Neural cell (in vitro differentiated cells): ENCODE data around the gene MAD2L2. TPM values are rescaled to one million over a fixed set of nuclear protein-coding genes. Genes with fewer than 3 reads are reported as not detected.

Experiments used
- H2AFZ ChIP-seq: fragments of 200-600, 300-800 bp; sonication (generic), shearing (Covaris generic); 2 replicates; pipeline ENCODE4 v1.6.0; 2014; ENCODE audit warnings: low read depth, mild to moderate bottlenecking, antibody characterized with exemption, low read length, moderate library complexity
- H3F3A ChIP-seq: fragments of 200-600 bp; shearing (Covaris generic); 2 replicates; pipeline ENCODE4 v1.6.1; 2016; ENCODE audit warnings: mild to moderate bottlenecking, moderate library complexity, mixed read lengths, antibody characterized with exemption, low read length; ENCODE audit not compliant: insufficient read depth, poor library complexity, severe bottlenecking
- H3K27ac ChIP-seq: fragments of 200-600, 300-800 bp; sonication (generic), shearing (Covaris generic); 2 replicates; pipeline ENCODE4 v1.5.1; 2014; ENCODE audit warnings: mild to moderate bottlenecking, low read length, moderate library complexity
- H3K27me3 ChIP-seq: fragments of 300-800, 200-600 bp; sonication (generic), shearing (Covaris generic); 2 replicates; pipeline ENCODE4 v1.6.0; 2014; ENCODE audit warnings: mild to moderate bottlenecking, low read depth, low read length, moderate library complexity; ENCODE audit not compliant: insufficient read depth
- H3K36me3 ChIP-seq: fragments of 300-800, 200-600 bp; sonication (generic), shearing (Covaris generic); 2 replicates; pipeline ENCODE4 v1.5.1; 2014; ENCODE audit warnings: mild to moderate bottlenecking, antibody characterized with exemption, low read length, moderate library complexity; ENCODE audit not compliant: insufficient read depth
- H3K4me2 ChIP-seq: fragments of 300-800, 200-600 bp; sonication (generic), shearing (Covaris generic); 2 replicates; pipeline ENCODE4 v1.6.0; 2014; ENCODE audit warnings: mild to moderate bottlenecking, low read length
- H3K4me3 ChIP-seq: fragments of 300-800, 200-600 bp; sonication (generic), shearing (Covaris generic); 2 replicates; pipeline ENCODE4 v1.5.1; 2014; ENCODE audit warnings: mild to moderate bottlenecking, low read length, moderate library complexity
- H3K79me2 ChIP-seq: fragments of 200-600 bp; shearing (Covaris generic); replicated peaks from 2 replicates; pipeline ENCODE4 v1.6.0; 2014; ENCODE audit warnings: mild to moderate bottlenecking, low read length, moderate library complexity; ENCODE audit not compliant: insufficient read depth
- H3K9ac ChIP-seq: fragments of 300-800, 200-600 bp; sonication (generic), shearing (Covaris generic); 2 replicates; pipeline ENCODE4 v1.6.1; 2016; ENCODE audit warnings: mild to moderate bottlenecking, low read length, mixed read lengths
- H3K9me2 ChIP-seq: fragments of 200-600 bp; shearing (Covaris generic); 2 replicates; pipeline ENCODE4 v1.6.1; 2016; ENCODE audit warnings: mild to moderate bottlenecking, low read length, mixed read lengths; ENCODE audit not compliant: insufficient read depth
- H3K9me3 ChIP-seq: fragments of 200-600, 300-800 bp; sonication (generic), shearing (Covaris generic); 2 replicates; pipeline ENCODE4 v1.6.1; 2016; ENCODE audit warnings: mild to moderate bottlenecking, mixed run types, low read length, moderate library complexity, mixed read lengths
- H4K20me1 ChIP-seq: fragments of 200-600 bp; shearing (Covaris generic); 2 replicates; pipeline ENCODE4 v1.6.1; 2016; ENCODE audit warnings: mild to moderate bottlenecking, mixed run types; ENCODE audit not compliant: insufficient read depth
- CTCF ChIP-seq: fragments of 450-650 bp; IDR thresholded peaks from 2 replicates; pipeline ENCODE4 v1.5.1; 2014; ENCODE audit warnings: antibody characterized with exemption, mild to moderate bottlenecking, moderate library complexity; ENCODE audit not compliant: poor library complexity, severe bottlenecking
- EP300 ChIP-seq: fragments of 450-650 bp; conservative IDR thresholded peaks from 2 replicates; pipeline ENCODE4 v1.6.1; 2014; ENCODE audit warnings: antibody characterized with exemption, mild to moderate bottlenecking, moderate library complexity; ENCODE audit not compliant: poor library complexity, severe bottlenecking
- EZH2 ChIP-seq: fragments of 200-600, 300-800 bp; shearing (Covaris generic), sonication (generic); IDR thresholded peaks from 2 replicates; pipeline ENCODE4 v1.6.1; 2014; ENCODE audit warnings: antibody characterized with exemption, low read length, borderline replicate concordance, mild to moderate bottlenecking; ENCODE audit not compliant: insufficient read depth, poor library complexity, severe bottlenecking
- MXI1 ChIP-seq: fragments of 450-650 bp; conservative IDR thresholded peaks from 2 replicates; pipeline ENCODE4 v1.6.1; 2014; ENCODE audit warnings: antibody characterized with exemption, mild to moderate bottlenecking; ENCODE audit not compliant: poor library complexity, severe bottlenecking
- POLR2AphosphoS5 ChIP-seq: IDR thresholded peaks from 2 replicates; pipeline ENCODE4 v1.6.1; 2012
- RAD21 ChIP-seq: fragments of 450-650 bp; conservative IDR thresholded peaks from 2 replicates; pipeline ENCODE4 v1.6.1; 2014; ENCODE audit warnings: antibody characterized with exemption, mild to moderate bottlenecking, moderate library complexity
- SMC3 ChIP-seq: fragments of 450-650 bp; conservative IDR thresholded peaks from 2 replicates; pipeline ENCODE4 v1.6.1; 2014; ENCODE audit warnings: antibody characterized with exemption, mild to moderate bottlenecking, moderate library complexity; ENCODE audit not compliant: poor library complexity
- TAF1 ChIP-seq: IDR thresholded peaks from 2 replicates; pipeline ENCODE4 v1.6.1; 2012; ENCODE audit warnings: low read depth
- polyA plus RNA-seq: library from polyadenylated mRNA; depleted of rRNA; stranded (reverse); fragments of >200 nt; gene quantifications from 2 replicates; pipeline ENCODE4 v1.2.3, GENCODE V29; 2014
- TF ChIP-seq, protein P1 (sequence below): IDR thresholded peaks from 2 replicates; pipeline ENCODE4 v1.6.1; 2012; ENCODE audit warnings: borderline replicate concordance

MAD2L2 gene
- polyA plus RNA-seq, 1 donor from 2014 or later, result 182 TPM

DNA sequence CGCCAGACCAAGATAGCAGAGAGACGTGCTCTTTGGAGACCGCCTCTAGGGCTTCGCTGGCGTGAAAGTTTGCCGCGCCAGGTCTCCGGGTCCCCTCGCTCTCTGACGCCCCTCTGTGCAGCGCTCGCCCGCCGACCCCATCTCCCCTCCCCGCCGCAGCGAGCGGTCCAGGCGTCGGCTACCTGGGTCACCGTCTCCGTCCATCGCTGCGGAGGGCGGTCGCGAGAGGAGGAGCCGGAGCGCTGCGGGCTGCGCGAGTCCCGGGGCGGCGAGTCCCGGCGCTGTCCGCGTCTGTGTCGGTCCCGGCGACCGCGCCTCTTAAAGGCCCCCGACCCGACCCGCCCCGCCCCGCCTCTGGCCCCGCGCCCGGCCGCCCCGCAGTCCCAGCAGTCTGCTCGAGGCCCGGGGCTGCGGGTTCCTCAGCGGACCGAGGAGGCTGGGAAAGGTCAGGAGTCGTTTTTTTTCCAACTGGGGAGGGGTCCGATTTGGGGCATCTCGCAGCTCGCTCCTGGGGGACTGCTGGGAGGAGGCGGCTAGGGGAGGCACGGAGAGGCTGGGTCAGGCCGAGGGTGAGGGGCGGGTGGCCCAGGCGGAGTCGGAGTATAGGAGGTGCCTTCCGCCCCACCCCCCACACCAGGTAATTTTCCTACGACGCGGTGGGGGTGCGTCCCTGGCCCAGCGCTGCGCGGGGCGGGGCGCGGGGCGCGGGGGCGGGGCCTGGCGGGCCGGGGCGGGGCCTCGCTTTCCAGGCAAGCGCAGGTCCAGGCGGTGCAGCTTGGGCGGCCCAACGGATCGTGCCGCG lies 26.6 kb downstream of the MAD2L2 start, which contains the start of the genes FBXO2 and FBXO44:
TSS of gene FBXO2 (minus strand) at position 293 of the 802 bp plus-strand sequence. CDS start at position 204, 89 bp downstream.
TSS of gene FBXO44 (plus strand) at position 741 of the 802 bp plus-strand sequence. CDS start 959 bp downstream, outside the sequence.
- no peaks in the 10 kb centered on the region for H3K27me3 ChIP-seq

DNA sequence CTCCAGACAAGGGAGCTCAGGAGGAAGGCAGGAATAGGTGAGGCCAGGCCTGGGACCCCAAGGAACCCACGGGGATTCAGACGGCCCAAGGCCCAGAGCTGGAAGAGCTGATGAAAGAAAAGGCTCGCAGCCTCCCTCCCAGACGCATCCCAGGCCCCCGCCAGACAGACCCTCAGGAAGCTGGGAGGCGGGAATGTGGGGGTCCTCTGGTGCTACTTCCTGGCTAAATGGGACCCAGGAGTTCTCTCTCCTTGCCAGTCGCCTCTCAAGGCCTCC lies 27.1 kb downstream of the MAD2L2 start:
- H3K9ac ChIP-seq, result peak overlapping the region; percentile 52
- H3K4me3 ChIP-seq, result peak overlapping the region; percentile 66
- H3K9me3 ChIP-seq, result no peaks in the 10 kb centered on the region
- H4K20me1 ChIP-seq, result no peaks in the 10 kb centered on the region
- H3K79me2 ChIP-seq, result no peaks in the 10 kb centered on the region
- no peaks in the 10 kb centered on the region for H3F3A ChIP-seq
- H3K9me2 ChIP-seq, result no peaks in the 10 kb centered on the region
- H3K4me2 ChIP-seq, result no peak overlapping the region
- peaks cover 4% of the 10 kb centered on the region for H3K36me3 ChIP-seq
- no peak overlapping the region for H2AFZ ChIP-seq
- H3K27ac ChIP-seq, result no peak overlapping the region
- no peaks in the 10 kb centered on the region for H3K27me3 ChIP-seq
- no peak for TF ChIP-seq RAD21
- TF ChIP-seq POLR2AphosphoS5, result no peak
- no peak for TF ChIP-seq EZH2
- no peak for TF ChIP-seq MXI1
- no peak for TF ChIP-seq EP300
- TF ChIP-seq TAF1, result no peak
- TF ChIP-seq SMC3, result no peak
- TF ChIP-seq, protein P1, sequence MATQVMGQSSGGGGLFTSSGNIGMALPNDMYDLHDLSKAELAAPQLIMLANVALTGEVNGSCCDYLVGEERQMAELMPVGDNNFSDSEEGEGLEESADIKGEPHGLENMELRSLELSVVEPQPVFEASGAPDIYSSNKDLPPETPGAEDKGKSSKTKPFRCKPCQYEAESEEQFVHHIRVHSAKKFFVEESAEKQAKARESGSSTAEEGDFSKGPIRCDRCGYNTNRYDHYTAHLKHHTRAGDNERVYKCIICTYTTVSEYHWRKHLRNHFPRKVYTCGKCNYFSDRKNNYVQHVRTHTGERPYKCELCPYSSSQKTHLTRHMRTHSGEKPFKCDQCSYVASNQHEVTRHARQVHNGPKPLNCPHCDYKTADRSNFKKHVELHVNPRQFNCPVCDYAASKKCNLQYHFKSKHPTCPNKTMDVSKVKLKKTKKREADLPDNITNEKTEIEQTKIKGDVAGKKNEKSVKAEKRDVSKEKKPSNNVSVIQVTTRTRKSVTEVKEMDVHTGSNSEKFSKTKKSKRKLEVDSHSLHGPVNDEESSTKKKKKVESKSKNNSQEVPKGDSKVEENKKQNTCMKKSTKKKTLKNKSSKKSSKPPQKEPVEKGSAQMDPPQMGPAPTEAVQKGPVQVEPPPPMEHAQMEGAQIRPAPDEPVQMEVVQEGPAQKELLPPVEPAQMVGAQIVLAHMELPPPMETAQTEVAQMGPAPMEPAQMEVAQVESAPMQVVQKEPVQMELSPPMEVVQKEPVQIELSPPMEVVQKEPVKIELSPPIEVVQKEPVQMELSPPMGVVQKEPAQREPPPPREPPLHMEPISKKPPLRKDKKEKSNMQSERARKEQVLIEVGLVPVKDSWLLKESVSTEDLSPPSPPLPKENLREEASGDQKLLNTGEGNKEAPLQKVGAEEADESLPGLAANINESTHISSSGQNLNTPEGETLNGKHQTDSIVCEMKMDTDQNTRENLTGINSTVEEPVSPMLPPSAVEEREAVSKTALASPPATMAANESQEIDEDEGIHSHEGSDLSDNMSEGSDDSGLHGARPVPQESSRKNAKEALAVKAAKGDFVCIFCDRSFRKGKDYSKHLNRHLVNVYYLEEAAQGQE, result no peak
- no peak for TF ChIP-seq CTCF

More for the DNA sequence above, 26.6 kb downstream of the MAD2L2 start, which contains the start of the genes FBXO2 and FBXO44:
- Histone ChIP-seq H2AFZ (peak within 1 kb of the TSS; percentile 43), H3K36me3 (peaks cover 4% of the 10 kb centered on the region), H3K9me2 (no peaks in the 10 kb centered on the region), H3F3A (no peaks in the 10 kb centered on the region), H3K9ac (peak within 1 kb of the TSS; percentile 78), H3K27ac (no peak within 1 kb of the TSS), H3K9me3 (no peaks in the 10 kb centered on the region), H3K79me2 (no peaks in the 10 kb centered on the region), H3K4me3 (peak within 1 kb of the TSS; percentile 86), H4K20me1 (no peaks in the 10 kb centered on the region), H3K4me2 (peak within 1 kb of the TSS; percentile 97)
- TF ChIP-seq TAF1 (no peak), POLR2AphosphoS5 (peak; percentile 69), MXI1 (no peak), EP300 (no peak), RAD21 (no peak)
- TF ChIP-seq, protein P1, result no peak
